Embryonic facial prominence (tissue), 1 donor: ENCODE measurements around the gene TBCEL.

ENCODE experiments used
- DNase-seq: peaks from one replicate; pipeline ENCODE4 v3.0.0-alpha.2; 2016; ENCODE audit errors: extremely low spot score

The TBCEL gene

GRCh38 chr11:121063728-121064127 is 39.8 kb downstream of the TBCEL start:
- DNase-seq: no peak

GRCh38 chr11:121066623-121067022 is 42.7 kb downstream of the TBCEL start:
- DNase-seq: no peak

DNA sequence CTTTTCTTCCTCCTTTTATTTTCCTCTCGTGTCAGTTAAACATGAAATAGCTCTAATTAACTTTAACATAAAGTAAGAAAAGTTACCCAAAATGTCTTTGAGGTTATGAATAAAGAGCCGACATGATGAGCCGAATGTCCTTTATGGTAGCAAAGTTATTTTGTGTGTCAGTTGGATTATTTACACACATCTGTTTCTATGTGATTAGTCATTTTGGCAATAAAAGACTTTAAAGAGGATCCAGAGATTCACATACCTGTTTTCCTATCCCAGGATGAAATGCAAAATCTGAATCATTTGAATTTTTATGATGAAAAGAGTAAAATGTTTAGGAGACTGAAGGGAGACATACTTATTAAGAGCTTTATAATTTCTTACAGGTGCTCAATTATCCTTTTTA is 43.1 kb downstream of the TBCEL start:
- DNase-seq: no peak

DNA sequence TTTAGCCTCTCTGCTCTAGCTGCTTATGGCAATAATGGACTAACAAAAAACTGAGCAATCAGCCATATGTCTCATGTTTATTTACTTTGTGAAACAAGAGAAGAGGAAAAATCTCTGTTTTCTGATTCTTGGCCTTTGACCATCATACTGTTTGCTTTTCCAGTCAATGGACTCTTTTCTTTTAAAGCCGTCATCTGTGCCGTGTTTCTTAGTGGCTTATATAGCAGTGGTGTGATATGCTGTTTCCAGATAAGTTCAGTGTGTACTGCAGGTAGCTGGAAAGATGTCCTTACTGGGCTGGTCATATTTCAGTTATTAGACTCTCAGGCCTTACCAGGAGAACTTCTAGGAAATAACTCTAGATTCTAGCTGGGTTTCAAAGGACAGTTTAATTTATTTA is 43.6 kb downstream of the TBCEL start:
- no peak for DNase-seq

DNA sequence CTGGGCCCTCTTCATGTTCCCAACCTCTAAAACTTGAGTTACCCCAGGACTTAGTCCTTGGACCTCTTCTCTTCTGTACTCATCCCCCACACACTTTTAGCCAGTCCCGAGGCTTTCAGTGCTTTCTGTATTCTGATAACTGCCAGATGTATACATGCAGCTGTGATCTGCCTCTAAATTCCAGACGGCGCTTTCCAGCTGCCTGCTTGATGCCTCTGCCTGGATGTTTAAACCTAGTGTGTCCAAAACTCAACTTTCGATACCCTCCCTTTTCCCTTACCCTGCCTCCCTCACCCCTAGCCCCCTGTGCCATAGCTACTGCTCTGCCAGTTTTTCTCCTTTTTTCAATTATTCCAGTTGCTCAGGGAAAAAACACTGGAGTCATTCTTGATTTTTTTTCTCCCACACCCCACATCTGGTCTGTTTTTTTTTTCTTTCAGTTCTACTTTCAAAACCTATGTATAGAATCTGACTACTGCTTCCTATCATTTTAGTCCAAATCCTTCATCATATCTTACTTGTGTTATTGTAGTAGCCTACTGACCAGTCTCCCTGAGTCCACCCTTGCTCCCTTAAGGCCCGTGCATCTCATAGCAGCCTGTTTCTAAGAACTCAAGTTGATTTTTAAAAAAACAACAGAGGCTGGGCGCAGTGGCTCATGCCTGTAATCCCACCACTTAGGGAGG is 44.2 kb downstream of the TBCEL start:
- DNase-seq: no peak

DNA sequence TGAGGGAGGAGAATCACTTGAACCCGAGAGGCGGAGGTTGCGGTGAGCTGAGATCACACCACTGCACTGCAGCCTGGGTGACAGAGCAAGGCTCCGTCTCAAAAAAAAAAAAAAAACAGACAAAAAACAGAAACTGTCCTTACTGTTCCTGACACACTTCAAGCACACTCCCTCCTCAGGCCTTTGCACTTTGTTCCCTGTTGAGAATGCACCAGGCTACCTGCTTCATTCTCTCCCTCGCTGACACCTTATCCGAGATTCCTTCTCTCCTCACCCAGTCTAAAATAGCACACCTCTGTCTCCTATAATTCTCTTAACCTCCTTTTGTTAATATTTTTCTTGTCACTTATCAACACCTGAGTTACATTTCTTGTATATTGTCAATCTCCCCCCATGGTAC is 44.9 kb downstream of the TBCEL start:
- no peak for DNase-seq

DNA sequence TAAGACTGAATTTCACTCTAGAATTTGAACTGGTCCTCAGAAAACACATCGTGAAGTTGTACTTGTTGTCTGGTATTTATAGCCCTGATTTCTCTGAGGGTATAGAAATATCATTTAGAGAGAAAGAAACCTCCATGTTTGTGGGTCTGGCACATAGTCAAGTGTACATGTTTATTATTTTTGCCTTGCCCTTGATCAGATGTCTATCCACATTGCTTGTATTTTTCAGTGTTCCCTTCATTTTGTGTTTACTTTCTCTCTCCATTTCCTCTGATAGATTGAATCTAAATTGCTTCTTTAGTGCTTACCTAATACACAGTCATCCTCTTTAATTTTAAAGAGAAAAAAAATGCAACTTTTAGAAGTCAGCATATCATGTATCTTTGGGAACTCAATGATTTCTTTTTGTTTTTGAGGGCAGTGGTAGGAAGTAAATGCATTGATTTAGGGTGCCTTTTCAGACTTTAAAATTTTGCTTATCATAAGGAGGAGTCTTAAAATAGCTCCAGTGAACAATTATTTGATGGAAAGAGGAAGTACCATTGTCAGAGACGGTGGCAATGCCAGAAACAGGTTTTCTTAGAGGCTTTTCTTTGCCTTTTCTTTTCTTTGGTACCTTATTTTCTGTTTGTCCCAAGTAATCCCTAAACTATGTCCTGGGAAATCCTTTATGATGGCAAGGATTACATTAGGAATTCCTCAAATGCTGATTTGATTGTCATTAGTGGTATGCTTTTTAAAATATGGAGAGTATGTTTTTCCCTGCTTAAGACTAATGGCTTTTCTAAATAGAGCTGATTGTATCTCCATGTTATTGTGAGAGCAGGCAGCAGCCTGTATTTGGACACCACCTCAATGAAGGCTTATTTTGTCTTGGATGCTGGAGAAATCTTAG is 47.3 kb downstream of the TBCEL start:
- DNase-seq: no peak

DNA sequence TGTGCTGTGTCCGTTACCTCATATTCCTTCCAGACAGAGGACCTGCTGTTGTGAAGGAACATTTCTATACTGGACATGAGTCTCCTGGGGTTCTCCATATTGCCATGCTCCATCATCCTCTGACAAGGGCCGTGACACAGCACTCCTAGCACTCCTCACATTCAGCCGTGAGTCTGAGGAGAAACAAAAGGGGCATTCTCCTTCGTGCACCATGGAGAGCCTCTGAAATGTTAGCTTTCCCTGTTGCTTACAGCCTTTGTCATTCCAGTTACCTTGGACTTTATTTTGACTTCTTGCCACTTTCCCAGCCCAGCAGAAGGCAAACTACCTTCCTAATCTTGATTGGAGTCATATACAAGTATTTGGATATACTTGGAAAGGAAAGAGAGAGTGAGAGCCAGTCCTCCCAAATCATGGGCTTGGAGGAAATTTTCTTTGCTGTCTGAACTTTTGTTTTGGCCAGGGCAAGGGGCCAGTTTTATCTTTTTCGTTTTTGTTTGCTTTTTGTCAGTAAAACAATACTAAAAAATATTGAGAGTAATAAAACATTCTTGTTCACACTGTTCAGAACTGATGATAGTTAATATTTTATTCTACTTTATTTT is 48.0 kb downstream of the TBCEL start:
- DNase-seq: no peak

GRCh38 chr11:121081321-121081720 is 57.4 kb downstream of the TBCEL start:
- DNase-seq: no peak

- DNase-seq: no peak
Observed at GRCh38 chr11:121082219-121082618, 58.3 kb downstream of the TBCEL start.

GRCh38 chr11:121082670-121083069 is 58.8 kb downstream of the TBCEL start:
- DNase-seq: no peak

GRCh38 chr11:121086866-121087265 is 63.0 kb downstream of the TBCEL start:
- DNase-seq: no peak

DNA sequence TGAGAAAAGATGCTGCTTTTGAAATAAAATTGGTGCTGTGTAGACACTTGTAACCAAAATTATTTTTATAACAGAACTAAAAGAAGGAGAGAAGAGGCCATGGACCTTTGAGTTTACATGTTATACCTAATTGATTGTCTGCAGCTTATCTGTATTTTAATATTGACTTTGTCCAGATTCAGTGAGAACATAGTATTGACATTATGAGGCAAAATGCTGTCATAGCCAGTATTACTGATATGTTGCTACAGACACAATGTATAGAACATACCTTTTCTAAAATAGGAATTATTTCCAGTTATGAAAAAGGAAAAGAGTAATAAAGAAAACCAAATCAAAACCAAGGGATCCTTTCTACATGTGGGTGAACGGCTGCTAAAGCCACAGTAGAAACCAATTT is 65.7 kb downstream of the TBCEL start:
- DNase-seq: no peak

- DNase-seq: no peak
Observed at GRCh38 chr11:121090145-121090721, 66.3 kb downstream of the TBCEL start.

GRCh38 chr11:121091492-121092152 is 67.7 kb downstream of the TBCEL start:
- no peak for DNase-seq

DNA sequence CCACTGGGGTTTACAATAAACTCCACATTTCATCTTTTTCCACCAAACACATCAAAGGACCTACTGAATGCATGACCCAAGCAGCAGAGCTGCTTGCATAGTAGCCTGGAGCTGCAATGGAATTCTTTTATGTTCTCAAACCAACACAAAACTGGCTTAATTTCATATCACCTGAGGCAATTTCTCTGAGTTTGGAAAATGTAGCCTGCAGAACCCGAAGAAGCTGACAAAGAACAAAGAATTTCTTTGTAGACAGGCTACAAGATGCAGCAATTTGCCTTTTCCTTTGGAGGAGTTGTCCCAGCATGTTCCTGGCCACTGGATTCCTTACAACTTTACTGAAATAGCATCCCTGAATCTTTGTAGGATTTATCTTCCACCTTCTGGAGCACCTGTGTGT is 71.7 kb downstream of the TBCEL start:
- DNase-seq: no peak

DNA sequence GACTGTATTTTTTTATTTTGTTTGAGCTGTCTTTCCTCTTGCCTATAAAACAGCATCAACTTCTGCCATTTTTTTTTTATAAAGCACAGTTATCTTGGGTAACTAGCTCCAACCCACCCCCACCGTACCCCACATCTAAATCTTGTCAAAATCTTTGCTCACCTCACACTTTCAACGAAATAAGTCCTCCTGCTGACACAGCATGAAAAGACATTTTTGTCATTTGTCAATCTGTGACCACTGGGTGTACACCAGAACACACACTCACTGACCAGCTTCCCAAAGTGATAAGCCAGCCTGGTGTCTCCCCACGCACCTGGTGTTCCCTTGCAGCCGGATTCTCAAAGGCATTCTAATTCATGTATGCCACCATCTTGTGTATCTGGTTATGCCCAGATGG is 75.5 kb downstream of the TBCEL start:
- no peak for DNase-seq

- DNase-seq: no peak
Observed at GRCh38 chr11:121099885-121100284, 76.0 kb downstream of the TBCEL start.

DNA sequence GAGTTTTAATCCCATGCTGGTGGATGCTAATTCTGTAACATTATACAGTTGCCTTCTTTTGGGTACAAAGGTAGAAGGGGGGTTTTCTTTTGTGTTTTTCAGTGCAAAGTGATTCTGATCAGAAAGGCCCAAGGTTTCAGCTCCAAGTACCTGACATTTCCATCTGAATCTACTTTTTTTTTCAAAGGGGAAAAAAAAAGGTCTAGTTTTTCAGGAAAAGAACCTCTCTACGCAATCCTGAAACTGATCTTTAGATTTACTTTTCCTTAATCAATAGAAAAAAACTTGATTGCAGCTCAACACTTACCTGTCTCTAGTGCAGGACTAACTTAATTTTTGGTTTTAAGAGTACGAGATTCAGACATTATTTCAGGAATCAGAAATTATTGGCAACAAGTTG is 77.0 kb downstream of the TBCEL start, which contains the start of gene TECTA:
TECTA (plus strand) TSS at position 301 of the 400 bp plus-strand sequence. CDS start 1,423 bp downstream, outside the sequence.
- DNase-seq: no peak

GRCh38 chr11:121104312-121104762 is 80.4 kb downstream of the TBCEL start:
- no peak for DNase-seq

DNA sequence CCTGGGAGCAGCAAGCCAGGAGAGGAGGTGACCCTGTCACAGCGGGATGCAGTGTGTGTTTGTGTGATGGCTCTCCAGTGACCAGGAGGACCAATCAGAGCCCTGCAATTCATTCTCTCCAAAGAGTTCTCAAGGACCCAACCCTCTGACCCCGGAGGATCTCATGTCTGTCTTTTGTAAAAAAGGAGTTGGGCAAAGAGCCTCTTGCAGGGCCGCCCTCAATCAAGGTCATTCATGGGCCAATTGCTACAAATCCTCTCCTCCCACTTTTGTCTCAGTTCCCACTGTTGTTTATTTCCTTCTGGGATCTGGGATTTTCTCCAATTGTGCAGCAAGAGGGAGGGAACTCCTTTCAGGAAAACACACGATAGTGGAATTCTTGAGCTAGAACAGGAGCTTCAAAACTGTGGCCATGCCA is 81.2 kb downstream of the TBCEL start:
- DNase-seq: no peak
